ENCODE data around the gene MYEF2.

Gene MYEF2

GRCh38 chr15:48084759-48085590 lies 93.1 kb downstream of the MYEF2 start:
- no peak for DNase-seq
